ENCODE results near the gene SPHK2.

DNA sequence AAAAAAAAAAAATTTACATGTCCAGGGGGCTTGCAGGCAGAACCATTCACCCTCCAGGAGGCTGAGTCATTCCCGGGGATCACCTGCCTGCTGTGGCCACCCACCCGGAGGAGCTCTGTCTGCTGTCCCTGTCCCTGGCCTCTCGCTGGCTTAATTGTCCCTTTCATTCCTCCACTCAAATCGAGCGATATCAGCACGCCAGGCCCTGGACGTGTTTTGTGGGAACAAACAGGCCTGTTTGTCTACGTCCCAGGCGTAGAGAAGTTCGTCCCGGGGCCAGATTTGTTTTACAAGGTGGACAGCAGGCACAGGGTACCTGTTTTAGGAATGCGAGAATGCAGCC lies 46.2 kb upstream of the SPHK2 start:
- TF ChIP-seq, protein P1, sequence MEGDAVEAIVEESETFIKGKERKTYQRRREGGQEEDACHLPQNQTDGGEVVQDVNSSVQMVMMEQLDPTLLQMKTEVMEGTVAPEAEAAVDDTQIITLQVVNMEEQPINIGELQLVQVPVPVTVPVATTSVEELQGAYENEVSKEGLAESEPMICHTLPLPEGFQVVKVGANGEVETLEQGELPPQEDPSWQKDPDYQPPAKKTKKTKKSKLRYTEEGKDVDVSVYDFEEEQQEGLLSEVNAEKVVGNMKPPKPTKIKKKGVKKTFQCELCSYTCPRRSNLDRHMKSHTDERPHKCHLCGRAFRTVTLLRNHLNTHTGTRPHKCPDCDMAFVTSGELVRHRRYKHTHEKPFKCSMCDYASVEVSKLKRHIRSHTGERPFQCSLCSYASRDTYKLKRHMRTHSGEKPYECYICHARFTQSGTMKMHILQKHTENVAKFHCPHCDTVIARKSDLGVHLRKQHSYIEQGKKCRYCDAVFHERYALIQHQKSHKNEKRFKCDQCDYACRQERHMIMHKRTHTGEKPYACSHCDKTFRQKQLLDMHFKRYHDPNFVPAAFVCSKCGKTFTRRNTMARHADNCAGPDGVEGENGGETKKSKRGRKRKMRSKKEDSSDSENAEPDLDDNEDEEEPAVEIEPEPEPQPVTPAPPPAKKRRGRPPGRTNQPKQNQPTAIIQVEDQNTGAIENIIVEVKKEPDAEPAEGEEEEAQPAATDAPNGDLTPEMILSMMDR (IDR thresholded peaks at IDR 0.05): no peak
- TF ChIP-seq POLR2A (IDR thresholded peaks at IDR 0.05) (no peak), POLR2AphosphoS5 (IDR thresholded peaks at IDR 0.05) (no peak), EP300 (IDR thresholded peaks at IDR 0.05) (no peak)

All from suprapubic skin (tissue), 4 donors.